GM21529 (cell line): ENCODE measurements around the gene GMDS.

Source experiments
- ATAC-seq: cut with Tn5 transposase; IDR thresholded peaks from one replicate; pipeline ENCODE4 v1.9.1; 2021; ENCODE audit not compliant: unreplicated experiment

GMDS gene

DNA sequence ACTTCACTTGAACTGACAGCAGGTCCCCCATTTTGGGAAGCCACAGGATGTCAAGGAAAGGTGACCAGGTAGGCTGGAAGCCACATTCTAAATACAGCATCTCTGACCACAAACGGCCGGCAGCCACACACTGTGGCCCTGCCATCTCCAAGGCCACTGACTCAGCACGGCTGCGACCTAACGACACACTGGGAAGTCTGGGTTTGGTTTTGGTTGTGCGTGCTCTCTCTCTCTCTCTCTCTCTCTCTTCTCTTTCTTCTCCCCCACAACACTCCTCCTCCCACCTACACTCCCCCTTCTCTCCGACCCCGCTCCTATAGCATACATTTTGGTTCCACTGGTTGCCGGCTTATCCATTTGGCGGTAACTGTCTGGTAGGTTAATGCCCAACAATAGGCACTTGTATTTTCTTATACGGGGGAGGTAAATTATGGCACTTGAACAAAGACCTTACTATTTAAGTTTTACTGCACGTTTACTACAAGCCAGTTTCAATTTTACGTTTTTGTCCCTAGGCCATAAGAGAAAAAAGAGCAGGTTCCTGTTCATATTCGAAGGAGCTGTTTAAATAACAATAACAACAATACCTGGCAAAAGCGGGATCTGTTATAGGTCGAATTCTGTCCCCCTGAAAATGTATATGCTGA, 103.6 kb downstream of the GMDS start:
- ATAC-seq: no peak

DNA sequence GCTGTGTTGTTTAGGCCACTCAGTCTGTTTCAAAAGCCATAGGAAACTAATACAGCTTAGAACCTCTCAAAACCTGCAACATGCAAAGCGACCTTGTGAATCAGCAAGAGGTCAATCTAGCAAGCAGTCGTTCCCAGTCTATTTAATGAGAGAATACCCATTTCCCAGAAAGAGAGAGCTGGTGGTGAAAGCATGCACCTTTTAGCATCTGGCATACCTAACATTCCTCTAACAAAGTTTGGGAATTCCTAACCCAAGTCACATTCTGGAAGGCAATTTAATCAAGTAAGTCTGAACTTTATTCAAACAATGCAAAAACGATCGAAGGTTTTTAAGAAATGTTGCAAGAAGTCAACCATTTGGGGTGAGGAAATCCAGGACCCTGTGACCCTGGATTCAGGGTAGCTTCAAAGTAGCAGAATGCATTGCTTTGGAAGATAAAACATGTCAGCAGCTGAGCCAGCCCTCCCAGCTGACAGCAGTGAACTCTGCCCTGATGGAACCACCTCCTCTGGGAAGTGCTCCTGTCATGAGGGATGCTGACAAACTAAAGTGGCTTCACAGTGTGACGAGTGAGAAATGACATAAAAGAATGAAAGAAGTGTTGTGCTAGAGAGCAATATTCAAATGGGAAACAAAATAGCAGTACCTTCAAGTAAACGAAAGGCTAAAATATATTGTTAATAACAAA, 104.8 kb downstream of the GMDS start:
- ATAC-seq: no peak

DNA sequence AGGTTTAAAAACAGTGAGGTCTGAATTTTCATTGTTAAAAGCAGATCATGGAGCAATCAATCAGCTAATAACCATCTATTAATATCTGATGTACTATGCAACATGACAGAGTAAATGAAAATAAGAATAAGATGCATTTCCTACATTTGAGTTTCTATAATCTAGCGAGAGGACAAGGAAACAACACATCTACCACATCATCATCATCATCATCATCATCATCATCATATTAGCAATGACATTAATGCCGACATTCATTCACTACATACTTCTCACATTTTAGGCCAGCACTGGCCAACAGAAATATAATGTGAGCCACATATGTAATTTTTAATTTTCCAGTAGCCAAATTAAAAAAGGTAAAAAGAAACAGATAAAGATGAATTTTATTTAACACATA, 110.0 kb downstream of the GMDS start:
- ATAC-seq: no peak

DNA sequence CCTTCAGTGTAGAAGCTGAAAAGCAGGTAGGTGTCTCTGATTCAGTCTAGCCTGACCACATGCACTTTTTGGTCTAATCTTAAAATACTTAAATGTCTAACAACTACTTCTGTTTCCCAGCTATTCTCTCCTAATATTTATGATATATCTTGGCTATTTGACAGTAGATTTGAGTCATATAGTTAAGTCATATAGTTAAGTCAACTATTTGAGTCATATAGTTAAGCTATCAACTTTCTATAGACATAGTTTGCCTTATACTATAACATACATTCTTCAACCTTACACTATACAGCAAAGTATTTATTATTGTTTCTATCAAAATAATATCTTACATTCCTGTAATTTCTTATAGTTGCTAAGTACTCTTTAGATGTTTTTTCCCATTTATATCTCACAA, 110.9 kb downstream of the GMDS start:
- ATAC-seq: no peak

DNA sequence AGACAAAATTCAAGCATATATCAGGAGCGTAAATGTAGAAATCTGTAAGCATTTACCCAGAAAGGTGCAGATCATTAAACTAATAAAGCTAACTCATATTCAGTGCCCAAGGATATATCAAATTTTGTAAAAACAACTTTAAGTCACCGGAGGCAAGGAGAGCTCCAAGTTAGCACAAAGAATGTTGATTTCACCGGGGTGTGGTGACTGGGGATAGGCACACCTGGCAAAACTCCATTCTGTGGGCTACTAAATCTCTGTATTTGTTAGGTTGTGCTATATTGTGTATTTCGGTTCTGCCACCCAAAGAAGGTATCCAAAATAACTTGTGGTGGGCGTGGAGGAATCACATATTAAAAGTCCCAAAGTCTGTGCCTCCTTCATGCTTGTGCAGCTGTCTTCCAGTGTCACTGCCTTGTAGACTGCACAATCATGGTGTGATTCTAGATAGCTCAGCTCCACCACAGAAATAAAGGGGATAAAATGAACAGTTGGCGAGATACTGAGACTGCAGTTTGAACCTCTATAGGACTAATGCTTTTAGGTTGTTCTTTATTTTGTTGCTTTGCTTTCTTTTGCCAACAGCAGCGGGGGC, 111.6 kb downstream of the GMDS start:
- no peak for ATAC-seq

DNA sequence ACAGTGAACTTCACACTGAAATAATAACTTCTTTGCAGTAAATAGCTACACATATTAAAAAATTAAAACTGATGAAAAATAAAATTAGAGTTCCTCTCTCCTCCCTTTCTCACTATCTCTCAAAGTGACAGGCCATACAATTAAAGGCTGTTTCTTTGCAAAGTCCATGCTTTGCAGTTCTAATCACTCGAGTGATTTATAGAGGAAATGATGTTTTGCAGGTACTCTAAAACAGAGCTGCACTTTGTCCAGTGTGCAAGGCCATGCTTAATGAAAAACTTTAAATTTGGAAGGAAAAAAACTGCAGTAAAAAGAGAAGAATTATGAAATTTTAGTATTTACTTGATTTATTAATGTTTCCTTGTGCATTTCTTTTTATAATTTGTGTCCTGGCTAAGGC, 112.5 kb downstream of the GMDS start:
- no peak for ATAC-seq

DNA sequence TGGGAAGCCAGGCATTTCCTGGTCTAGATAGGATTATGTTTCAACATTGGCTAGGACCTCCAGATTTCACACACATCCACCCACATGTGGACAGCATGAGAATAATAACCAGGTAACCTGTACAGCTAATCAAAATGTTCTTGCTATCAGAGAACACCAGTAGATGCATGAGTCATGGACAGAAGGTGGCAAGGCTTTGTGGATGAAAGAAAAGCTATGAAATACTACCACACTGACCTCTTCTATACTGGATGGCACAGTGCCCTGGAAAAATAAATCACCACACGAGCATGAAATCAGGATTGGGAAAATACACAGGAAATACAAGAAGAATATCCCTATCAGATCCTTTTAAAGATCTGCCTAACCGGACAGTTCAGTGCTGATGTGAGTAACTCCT, 113.0 kb downstream of the GMDS start:
- no peak for ATAC-seq

DNA sequence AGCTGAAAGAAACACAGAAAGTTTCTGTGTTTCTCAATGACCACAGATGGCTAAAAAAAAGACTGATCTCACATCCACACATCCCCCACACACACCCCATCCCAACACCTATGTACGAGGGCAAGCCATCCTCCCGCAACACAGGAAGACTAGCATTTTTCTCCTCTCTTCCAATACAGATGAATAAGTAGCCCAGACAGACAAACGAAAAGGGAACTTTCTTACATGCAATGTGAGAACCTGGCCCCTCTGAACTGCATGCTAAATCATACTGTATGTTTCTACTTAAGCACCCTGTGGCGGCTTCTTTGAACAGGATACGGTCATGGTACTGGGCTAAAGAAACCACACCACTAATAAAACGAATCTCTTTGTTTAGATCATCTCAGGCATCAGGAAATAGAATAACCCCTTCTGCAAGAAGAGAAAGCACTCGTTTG, 116.2 kb downstream of the GMDS start:
- ATAC-seq: no peak

DNA sequence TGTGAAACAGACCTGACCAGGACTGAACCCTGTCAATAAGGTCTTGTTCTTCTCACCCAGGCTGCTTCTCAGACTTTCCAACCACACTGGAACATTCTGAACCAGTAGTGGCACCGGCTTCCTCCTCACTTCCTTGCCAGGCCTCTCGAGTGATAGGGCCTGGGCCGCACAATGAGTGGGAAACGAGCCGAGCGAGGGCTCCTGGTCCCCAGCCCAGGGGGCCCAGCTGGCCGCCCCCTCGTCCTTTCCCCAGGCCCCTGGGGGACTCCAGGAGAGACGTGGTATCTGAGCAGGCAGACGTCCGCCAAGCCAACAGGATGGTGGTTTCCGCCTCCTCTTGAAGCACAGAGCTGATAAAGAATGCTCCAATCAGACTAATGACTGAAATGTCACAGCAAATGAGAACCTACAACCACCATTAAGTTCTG, 117.9 kb downstream of the GMDS start:
- ATAC-seq: no peak

DNA sequence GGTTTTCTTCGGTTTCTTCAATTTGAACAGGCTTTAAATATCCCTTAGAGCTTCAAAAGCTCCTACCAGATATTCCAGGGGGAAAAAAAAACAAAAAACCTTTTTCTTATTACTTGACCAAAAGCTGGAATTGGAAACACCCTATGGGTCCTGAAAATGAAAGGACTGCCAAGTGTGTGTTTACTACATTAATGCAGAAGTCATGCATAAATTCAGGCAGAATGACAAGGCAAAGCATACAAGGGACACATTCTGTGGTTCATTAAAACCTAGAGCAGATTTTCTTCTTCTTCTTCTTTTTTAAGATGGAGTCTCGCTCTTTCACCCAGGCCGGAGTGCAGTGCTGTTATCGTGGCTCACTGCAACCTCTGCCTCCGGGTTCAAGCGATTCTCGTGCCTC, 119.1 kb downstream of the GMDS start:
- ATAC-seq: no peak

DNA sequence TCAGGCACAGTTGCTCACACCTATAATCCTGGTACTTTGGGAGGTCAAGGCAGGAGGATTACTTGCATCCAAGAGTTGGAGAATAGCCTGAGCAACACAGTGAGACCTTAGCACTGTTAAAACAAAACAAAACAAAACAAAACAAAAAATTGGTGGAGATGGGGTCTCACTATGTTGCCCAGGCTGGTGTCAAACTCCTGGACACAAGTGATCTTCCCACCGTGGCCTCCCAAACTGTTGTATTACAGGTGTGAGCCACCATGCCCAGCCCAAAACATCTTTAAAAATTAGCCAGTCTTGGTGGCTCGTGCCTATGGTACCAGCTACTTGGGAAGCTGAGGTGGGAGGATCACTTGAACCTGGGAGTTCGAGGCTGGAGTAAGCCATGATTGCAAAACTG, 120.2 kb downstream of the GMDS start:
- ATAC-seq: no peak

DNA sequence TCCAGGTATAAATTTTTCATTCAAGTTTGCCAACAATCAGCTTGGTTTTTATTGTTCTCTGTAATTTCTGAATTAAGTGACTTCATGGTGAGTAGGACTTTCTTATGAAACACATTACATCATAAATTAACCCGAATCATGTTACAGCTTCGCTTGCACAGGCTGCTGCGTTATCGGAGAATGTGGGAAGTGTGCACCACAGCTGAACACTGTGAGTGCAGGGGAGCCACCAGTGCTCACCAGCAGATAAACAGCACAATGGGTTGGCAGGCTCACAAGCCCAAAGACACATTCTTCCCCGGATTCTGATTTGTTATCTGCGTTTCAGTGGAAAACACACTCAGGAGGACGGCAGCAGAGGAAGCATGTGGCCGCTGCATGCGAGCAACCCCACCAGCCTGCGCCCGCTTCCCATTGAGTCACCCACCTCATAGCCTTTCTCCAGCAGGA, 121.1 kb downstream of the GMDS start:
- ATAC-seq: no peak

DNA sequence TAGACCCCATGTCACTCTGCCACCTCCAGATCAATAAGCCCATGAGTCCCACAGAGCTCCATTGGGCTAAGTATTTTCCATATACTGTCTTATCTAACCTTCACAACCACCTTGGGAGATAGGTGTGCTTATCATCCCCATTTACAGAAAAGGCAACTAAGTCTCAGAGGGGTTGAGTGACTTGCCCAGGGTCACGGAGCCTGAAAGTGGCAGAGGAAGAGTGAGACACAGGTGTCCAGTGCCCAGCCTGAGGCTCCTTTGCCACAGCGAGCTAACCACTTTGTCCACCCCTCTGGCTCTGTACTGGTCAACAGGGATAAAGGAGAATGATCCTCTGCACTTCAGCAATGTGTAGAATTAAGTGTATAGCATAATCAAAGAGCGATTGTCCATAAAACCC, 124.5 kb downstream of the GMDS start:
- ATAC-seq: no peak

DNA sequence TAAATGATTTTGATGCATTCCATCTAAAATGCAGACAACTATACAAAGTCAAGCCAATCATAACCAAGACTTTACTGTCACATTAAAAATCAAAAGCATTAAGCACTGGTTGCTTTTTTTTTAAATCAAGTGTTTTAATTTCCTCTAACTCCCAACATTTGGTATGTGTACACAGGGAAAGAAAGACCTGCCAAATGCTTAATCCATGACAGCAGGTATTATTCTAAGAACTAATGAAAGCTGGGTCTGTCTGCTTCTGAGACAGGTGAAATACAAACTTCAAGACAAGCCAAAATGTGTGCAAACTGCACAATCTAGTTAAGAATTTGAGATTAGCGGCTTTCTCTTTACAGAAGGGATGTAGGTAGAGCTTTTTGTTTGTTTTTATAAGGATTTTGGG, 126.1 kb downstream of the GMDS start:
- no peak for ATAC-seq

DNA sequence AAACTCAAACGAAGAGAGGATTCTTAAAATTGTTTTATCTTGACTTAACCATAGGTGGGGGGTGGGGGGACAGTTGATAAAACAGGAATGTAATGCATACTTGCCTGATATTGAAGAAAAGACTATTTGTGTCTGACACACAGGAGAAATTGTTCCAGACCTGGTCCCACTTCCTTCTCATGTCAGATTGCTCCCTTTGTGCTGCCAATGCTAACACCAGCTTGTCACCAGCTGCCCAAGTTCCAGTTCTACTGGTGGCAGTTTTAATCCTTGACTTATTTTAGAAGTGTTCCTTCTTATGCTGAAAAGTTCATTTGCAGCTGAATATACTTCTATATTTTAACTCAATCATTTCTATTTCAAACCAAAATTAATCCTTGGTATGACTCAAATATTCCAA, 127.3 kb downstream of the GMDS start:
- ATAC-seq: no peak

DNA sequence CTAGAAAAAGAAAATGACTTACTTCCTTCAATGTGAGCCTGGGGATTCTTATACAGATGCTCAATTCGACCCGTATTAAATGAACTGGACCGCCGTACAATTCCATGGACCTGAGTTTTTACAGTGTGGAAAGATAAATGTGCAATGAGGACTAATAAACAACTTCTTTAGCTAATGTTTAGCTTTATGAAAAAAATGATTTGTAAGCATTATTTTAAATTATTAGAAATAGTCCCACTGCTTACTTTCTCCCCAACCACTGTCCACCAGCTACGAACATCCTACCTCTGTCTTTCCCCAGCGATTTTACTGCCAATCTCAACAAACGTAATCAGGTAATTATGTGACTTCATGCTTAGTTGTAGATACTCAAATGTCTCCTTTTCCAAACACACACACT, 128.0 kb downstream of the GMDS start:
- ATAC-seq: no peak

DNA sequence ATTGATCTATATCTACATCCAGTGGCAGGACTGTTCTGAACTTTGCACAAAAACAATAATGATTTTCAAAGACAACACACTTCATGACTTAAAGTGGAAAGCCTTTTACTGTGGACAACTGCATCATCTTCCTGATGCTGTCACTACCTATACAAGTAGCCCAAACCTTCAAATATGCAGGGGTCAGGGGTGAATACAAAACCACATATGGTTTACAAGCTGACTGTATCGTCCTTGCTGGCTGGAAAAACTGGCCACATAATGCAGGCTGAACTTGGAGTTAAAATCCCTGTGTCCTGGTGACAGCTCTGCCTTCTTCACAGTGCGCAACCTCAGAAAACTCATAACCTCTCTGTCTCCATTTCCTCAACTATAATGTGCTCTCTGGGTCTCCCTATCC, 128.9 kb downstream of the GMDS start:
- ATAC-seq: no peak

DNA sequence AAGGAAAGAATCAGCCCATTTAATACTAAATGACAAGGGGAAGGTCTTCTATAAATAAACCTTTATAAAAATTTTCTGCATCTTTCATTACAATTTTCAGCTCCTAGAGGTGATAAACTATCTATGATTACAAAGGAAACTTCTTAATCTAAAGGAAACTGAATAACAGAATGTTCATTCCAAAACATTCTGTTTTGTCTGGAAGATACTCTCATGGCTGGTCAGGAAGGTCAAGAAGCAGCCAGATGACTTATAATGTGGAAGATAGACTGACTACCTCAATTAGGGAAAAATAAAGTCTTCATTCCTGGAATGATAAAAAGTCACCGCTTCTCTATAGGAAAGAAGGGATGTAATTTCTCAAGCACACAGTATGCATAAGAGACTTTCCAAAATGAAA, 131.3 kb downstream of the GMDS start:
- ATAC-seq: no peak

DNA sequence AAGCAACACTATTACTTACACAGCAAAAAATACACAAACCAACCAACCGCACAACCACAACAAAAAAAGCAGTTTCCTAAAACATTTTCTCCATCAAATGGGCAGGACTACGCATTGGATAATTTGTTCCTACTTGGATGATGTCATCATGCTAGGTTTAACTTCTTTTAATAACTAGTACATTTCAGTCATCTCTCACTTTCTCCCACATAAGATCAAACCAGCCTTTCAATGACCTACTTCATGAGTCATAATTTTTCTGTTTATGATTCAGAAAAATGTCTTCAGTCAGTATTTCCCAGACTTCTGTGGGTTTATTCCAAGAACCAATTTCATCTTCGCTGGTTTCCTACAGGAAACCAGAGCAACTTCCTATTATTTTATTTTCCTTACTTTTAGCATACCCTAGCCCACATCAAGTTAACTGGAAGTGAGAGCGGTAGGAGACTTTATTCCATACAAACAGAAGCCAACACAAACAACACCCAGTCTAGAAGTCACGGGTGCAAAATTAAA, 134.2 kb downstream of the GMDS start:
- ATAC-seq: peak; percentile 62

DNA sequence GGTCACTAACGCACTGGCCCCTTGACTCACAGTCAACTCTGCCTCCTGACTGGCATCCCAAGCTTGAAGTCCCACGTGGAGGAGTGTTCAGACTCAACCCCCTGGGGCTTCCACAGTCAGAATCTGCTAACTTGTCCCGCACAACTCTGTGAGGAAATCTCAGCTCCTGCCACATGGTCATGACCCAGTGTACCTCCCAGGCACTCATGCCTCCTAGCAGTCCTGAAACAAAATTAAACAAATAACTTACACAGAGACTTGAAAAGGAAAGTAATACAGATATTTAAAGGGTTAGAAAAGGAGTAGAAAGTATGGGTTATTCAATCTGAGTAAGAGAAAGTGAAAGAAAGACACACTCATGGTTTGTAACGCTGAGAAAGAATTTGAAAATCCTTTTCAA, 134.9 kb downstream of the GMDS start:
- ATAC-seq: peak; percentile 78

DNA sequence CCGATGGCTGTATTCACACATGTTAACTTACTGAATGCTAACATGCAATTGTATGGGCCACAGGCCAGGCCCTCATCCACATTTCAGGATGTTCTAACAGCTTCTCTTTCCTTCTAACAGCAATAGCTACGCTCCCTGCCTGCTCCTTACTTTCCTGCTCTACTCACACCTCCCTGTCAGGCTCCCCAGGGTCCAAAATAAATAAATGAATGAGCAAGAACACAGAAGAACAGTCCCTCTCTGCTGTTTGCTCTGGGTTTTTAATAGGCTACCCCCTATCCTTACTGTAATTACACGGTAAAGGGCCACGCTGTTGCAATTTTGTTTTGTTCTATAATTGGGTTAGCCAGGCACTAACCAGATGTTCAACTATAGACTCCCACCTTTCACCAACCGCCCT, 135.6 kb downstream of the GMDS start:
- no peak for ATAC-seq

DNA sequence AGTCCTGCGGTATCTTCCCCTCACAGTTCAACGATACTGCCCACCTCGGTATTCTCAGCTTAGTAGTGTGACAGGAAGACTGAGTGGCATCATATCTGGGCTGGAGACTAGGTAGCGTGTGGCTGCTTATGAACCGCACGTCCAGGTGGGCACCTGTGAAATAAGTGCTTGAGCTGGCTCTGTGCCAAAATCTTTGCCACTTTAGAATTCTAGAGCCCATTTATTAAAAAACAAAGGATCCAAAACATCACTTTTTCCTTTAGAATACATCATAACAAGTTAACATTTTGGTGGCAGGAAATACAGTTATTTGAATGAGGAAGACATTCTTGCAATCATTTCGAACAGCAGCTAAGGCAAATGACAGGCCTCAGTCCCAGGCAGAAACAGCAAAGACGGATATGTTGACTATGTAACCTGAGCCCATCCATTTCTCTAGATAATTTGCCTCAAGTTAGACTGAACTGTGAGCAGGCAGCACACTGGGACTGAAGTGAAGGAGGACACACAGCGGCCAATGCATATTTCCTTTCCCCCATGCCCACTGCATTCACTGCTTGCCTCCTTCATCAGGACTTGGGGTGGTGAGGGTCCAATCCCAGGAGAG, 136.6 kb downstream of the GMDS start:
- ATAC-seq: no peak
